Inflammatory macrophage treated with lipopolysaccharide for 4 hours (primary cell): ENCODE results near the gene MED4.

ENCODE experiments used
- DNase-seq: peaks from one replicate; pipeline ENCODE4 v3.0.0-alpha.2; 2020

MED4 gene

DNA sequence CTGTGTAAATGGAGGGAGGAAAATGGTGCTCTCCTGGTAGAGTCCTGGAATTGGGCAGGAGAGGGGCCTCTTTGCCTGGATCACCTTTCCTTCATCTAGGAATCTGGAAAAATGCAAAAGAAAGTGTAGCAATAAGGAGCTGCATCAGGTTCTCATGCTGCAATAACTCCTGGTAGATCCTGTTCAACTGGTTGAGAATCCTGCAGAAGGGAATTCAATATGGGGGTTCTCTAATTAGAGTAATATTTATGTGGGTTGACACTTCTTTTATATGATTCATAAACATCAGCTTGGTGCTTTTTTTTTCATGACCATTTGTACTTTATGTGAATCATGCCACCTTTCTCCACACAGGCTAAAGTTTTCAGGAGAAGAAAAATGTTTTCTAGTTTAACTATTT, 66.8 kb downstream of the MED4 start:
- DNase-seq = no peak
